Right atrium auricular region (tissue), 2 donors: ENCODE results near the gene REPS2. TPM values are rescaled to one million over a fixed set of nuclear protein-coding genes. Genes with fewer than 3 reads are reported as not detected.

Source experiments
- DNase-seq: peaks from one replicate; pipeline ENCODE4 v3.0.0-alpha.2; 2019; ENCODE audit warnings: low spot score
- H3K27ac ChIP-seq, 2 donors: fragments of 200-600 bp; sonication (generic); 1 replicate in 1 of 2; 2 replicates in 1 of 2; pipeline ENCODE4 v1.5.1; 2016 to 2019
- H3K27me3 ChIP-seq, 2 donors: fragments of 200-600 bp; sonication (generic); one replicate each; pipeline versions ENCODE4 v1.5.1 to v1.6.0; 2017 to 2019
- H3K36me3 ChIP-seq: fragments of 200-600 bp; sonication (generic); one replicate; pipeline ENCODE4 v1.5.1; 2016
- H3K4me1 ChIP-seq, 2 donors: fragments of 200-600 bp; sonication (generic); one replicate each; pipeline versions ENCODE4 v1.5.1 to v1.6.0; 2017 to 2019
- H3K4me3 ChIP-seq, 2 donors: fragments of 200-600 bp; sonication (generic); 1 replicate in 1 of 2; 2 replicates in 1 of 2; pipeline ENCODE4 v1.5.1; 2017 to 2019; ENCODE audit warnings: mild to moderate bottlenecking in 1 of 2, moderate library complexity in 1 of 2
- H3K9me3 ChIP-seq, 2 donors: fragments of 200-600 bp; sonication (generic); one replicate each; pipeline ENCODE4 v1.5.1; 2019
- total RNA-seq, 2 donors: library from RNA; depleted of rRNA; stranded (reverse); fragments of >200 nt; gene quantifications; one replicate each; pipeline ENCODE4 v1.1.0, GENCODE V29; 2016
- TF ChIP-seq, protein P1 (sequence below), 2 donors: fragments of 200-600 bp; sonication (generic); IDR thresholded peaks; one replicate each; pipeline ENCODE4 v1.5.1; 2019; ENCODE audit warnings: antibody characterized with exemption in 2 of 2

REPS2 gene
- total RNA-seq, 2 donors from 2014 or later, result 6.2 to 14.1 TPM

- Histone ChIP-seq H3K36me3 (no peaks in the 10 kb centered on the region), H3K27ac (no peak overlapping the region), H3K4me1 (no peaks in the 10 kb centered on the region), H3K27me3 (no peaks in the 10 kb centered on the region), H3K4me3 (no peak overlapping the region), H3K9me3 (no peaks in the 10 kb centered on the region)
- DNase-seq, result no peak
- TF ChIP-seq, protein P1, sequence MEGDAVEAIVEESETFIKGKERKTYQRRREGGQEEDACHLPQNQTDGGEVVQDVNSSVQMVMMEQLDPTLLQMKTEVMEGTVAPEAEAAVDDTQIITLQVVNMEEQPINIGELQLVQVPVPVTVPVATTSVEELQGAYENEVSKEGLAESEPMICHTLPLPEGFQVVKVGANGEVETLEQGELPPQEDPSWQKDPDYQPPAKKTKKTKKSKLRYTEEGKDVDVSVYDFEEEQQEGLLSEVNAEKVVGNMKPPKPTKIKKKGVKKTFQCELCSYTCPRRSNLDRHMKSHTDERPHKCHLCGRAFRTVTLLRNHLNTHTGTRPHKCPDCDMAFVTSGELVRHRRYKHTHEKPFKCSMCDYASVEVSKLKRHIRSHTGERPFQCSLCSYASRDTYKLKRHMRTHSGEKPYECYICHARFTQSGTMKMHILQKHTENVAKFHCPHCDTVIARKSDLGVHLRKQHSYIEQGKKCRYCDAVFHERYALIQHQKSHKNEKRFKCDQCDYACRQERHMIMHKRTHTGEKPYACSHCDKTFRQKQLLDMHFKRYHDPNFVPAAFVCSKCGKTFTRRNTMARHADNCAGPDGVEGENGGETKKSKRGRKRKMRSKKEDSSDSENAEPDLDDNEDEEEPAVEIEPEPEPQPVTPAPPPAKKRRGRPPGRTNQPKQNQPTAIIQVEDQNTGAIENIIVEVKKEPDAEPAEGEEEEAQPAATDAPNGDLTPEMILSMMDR (IDR thresholded peaks at IDR 0.05), result no peak
These were observed 237.1 kb downstream of the REPS2 start for GRCh38 chrX:17183566-17183965.

DNA sequence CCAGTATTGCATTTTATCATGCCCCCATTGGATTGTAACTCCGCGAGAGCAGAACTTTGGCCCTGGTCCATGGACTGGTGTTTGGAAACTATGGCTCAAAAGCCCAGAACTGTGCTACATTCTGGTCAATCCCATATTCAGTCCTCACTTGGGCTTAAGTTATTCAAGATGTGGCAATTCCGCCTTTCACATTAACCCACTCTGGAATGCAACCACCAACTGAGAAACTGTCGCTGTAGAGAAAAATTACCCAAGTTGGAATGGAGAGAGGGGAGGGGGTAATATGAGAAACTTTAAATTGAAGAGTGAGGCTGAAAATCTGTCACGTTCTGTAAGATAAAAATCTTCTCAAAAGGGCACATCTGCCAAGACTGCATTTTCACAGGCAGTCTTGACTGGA, 239.0 kb downstream of the REPS2 start:
- TF ChIP-seq, protein P1 (IDR thresholded peaks at IDR 0.05), result no peak
- Histone ChIP-seq H3K9me3 (no peaks in the 10 kb centered on the region), H3K4me3 (no peak overlapping the region), H3K36me3 (no peaks in the 10 kb centered on the region), H3K4me1 (no peaks in the 10 kb centered on the region), H3K27ac (no peak overlapping the region), H3K27me3 (no peaks in the 10 kb centered on the region)
- no peak for DNase-seq

DNA sequence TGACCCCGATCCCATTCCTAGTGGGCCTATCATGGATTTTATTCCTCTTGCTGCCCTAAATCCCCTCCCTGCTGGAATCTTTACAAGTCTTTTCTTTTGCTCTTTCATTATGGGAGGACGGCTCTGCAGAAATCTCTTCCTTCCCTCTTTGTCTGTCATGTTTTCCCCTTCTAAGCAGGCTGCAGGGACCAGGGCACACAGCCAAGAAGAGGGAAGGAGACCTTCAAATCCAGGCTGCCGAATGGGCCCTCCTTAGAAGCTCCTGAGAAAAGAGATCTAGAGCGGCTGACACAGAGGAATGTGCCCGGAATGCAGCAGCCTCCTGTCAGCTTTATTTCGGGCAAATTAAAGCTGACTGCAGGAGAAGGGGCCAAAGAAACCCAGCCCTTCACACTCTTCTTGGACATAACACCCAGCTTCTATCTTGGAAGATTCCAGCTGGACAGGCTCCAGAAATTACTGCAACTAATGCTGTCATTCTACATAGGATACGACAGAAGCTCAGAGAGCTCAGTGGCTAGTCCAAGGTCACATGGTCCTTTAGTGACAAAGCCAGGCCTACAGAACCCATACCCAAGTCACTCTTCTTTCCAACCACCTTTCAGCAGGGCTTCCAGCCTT, 240.8 kb downstream of the REPS2 start:
- DNase-seq, result no peak
- Histone ChIP-seq H3K9me3 (no peaks in the 10 kb centered on the region), H3K4me1 (no peaks in the 10 kb centered on the region), H3K36me3 (no peaks in the 10 kb centered on the region), H3K4me3 (no peak overlapping the region), H3K27ac (no peak overlapping the region), H3K27me3 (no peaks in the 10 kb centered on the region)
- TF ChIP-seq, protein P1 (IDR thresholded peaks at IDR 0.05), result no peak

DNA sequence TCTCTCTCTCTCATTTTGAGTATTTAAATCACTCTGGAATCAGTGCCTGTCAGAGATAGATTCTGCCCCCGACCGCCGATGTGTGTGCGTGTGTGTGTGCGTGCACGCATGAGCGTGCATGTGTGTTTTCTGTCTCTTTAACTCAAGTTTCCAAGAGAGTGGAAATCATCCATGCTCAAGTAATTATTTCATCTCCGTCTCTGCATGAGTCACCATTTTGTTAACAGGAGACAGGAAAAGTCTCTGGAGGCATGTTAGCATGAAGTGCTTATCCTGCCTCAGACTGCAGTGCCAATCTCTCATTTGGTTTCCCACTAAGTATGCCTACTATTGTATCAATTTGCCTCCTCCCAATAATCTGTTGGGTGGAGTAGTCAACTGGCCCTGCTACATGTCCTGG, 245.6 kb downstream of the REPS2 start:
- no peak overlapping the region for H3K4me3 ChIP-seq
- H3K27me3 ChIP-seq, result no peaks in the 10 kb centered on the region
- DNase-seq, result no peak
- no peak overlapping the region for H3K27ac ChIP-seq
- TF ChIP-seq, protein P1 (IDR thresholded peaks at IDR 0.05), result no peak
- no peaks in the 10 kb centered on the region for H3K9me3 ChIP-seq
- no peaks in the 10 kb centered on the region for H3K36me3 ChIP-seq
- no peaks in the 10 kb centered on the region for H3K4me1 ChIP-seq

Other genes starting within 250 kb of the REPS2 start
- 1 to 10 TPM; 4.4 to 4.8 TPM for gene CTPS2, start 234.0 kb upstream of the REPS2 start, total RNA-seq
- gene SYAP1, start 227.0 kb upstream of the REPS2 start, total RNA-seq, result 10 to 100 TPM; 16.9 to 17.6 TPM
- gene TXLNG, start 160.2 kb upstream of the REPS2 start, total RNA-seq, result 10 to 100 TPM in 1 of 2 donors, 1 to 10 TPM in 1; 6.2 to 10.1 TPM
- gene RBBP7, start 76.3 kb upstream of the REPS2 start, total RNA-seq, result 10 to 100 TPM; 70.7 to 72.2 TPM